ENCODE results near the gene CFAP53.
"Not testable (repeated sequence)": the region's sequence is repeated elsewhere in the genome, so short reads cannot be mapped to it uniquely, and the experiment has no call there.

Gene CFAP53

DNA sequence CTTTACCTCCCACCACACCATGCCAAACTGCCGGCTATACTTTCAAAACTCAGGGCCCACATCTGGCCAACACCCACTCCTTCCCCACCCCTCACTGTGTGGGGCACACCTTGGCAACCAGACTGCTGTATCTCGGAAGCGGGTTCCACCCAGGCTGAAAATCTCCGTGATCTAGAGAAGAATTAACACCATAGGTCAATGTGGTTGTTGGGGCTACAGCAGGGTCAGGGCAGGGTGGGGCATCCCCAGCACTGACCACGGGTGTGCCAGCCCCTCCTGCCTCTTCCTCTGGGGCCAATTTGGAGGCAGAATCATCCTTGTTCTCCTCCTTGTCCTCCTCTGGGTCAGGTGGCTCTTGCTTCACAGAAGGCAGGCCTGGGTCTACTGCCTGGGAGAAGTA is 6.3 kb upstream of the CFAP53 start:
- DNase-seq (ENCODE audit: low spot score), result no peak

DNA sequence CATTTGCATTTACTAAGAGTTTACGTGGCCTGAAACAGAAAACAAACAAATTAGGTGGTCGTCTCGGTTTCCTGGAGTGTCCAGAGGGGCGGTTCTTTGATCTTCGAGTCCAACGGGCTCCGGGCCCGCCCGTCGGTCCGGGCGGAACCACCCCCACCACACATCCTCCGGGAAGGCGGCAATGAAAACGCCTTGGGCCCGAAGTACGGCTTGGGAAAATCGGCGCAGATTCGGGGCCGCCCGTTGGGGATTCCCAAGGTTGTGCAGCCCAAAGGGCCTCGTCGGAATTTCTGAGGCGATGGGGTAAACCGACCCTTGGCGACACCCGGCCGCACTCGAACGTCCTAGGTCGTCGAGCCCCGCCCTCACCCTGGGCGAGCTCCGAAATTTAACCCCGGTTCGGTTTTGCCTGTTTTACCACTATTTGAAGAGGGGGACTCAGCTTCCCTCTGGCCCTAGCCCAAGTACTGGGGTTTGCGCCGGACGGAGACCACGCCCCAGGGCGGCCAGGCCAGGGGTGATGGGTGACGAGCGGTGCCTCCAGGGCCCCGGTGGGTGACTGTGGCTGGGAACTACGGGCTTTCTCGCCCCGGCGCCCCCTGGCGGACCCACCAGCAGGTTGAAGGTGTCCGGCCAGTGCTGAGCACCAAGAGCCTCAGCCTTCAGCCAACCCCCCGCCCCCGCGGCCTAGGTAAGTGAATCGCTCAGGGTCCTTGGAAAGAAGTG is 1.9 kb upstream of the CFAP53 start:
- DNase-seq (ENCODE audit: low spot score), result peak; percentile 93

DNA sequence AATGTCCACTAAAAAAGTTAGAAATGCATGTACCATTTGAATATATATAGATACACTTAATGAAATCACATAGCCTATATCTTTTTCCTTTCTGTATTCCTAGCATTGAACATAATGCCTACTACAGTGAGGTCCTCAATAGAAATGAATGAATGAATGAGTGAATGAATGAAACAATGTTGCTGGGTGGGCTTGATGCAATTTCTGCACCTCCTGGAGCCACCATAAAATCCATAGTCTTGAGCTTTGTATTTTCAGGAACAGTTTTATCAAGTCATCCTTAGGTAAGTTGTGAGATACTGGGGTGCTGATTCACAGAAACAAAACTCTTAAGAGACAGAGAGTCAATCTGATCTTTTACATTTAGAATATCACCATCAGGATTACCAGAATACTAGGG is 3.3 kb downstream of the CFAP53 start:
- no peak for DNase-seq (ENCODE audit: low spot score)

DNA sequence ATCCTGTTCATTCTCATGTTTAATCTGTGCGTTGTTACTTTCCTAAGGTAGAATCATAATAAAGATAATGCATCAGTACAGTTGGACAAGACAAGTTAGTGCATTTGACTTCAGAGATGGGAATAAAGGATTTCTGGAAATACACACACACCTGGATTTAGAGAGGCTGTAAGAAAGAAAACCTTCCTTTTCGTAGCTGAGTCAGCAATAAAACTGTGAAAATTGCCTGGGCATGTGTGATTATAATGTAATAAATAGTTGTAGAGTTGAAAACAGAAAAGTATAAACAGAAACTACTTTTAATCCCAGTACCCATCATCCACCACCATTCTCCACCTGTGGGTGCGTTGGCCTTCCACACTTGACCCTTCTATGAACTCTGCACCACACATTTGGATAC is 15.4 kb downstream of the CFAP53 start:
- DNase-seq (ENCODE audit: low spot score), result no peak

DNA sequence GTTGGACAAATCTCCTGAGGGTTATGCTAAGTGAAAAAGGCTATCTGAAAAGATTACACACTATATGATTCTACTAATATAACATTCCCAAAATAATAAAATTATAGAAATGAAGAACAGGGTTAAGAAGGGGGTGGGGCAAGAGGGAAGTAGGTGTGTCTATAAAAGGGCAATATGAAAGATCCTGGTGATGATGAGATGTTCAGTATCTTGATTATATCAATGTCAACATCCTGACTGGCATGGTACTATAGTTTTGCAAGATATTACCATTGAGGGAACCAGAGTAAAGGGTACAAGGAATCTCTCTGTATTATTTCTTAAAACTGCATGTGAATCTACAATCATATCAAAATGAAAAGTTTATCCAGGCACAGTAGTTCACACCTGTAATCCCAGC is 16.7 kb downstream of the CFAP53 start:
- DNase-seq (ENCODE audit: low spot score), result no peak

DNA sequence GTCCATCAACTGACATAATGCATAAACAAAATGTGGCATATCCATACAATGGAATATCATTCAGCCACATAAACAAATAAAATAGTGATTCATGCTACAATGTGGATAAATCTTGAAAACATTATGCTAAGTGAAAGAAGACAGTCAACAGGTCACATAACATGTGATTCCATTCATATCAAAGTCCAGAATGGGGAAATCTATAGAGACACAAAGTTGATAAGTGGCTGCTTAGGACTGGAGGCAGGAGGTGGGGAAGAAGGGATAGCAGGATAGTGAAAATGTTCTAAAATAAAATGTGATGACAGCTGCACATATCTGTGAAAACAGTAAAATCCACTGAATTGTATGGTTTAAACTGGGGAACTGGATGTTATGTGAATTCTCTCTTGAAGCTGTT is 18.7 kb downstream of the CFAP53 start:
- no peak for DNase-seq (ENCODE audit: low spot score)

DNA sequence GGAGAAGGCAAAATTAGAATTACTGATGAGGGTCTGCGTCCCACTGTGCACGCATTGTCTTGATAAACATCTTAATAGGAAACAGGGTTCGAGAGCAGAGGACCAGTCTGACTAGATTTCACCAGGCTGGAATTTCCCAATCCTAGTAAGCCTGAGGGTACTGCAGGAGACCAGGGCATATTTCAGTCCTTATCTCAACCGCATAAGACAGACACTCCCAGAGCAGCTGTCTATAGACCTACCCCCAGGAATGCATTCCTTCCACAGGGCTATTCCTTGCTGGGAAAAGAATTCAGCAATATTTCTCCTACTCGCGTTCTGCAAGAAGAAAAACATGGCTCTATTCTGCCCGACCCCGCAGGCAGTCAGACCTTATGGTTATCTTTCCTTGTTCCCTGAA is 24.5 kb downstream of the CFAP53 start:
- not testable (repeated sequence) for DNase-seq (ENCODE audit: low spot score)

DNA sequence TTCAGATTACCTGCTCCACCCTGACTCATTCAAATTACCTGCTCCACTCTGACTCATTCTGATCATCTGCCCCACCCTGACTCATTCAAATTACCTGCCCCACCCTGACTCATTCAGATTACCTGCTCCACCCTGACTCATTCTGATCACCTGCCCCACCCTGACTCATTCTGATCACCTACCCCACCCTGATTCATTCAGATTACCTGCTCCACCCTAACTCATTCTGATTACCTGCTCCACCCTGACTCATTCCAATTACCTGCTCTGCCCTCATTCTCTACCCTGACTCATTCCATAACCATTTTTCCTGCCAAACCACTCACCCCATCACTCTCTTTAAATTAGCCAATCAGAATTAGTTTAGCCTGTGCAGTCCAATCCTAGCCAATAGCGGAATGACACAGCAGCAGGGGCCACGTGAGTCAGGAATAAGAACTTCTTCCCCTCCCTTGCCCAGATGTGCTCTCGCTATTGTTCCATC is 26.2 kb downstream of the CFAP53 start:
- no peak for DNase-seq (ENCODE audit: low spot score)

DNA sequence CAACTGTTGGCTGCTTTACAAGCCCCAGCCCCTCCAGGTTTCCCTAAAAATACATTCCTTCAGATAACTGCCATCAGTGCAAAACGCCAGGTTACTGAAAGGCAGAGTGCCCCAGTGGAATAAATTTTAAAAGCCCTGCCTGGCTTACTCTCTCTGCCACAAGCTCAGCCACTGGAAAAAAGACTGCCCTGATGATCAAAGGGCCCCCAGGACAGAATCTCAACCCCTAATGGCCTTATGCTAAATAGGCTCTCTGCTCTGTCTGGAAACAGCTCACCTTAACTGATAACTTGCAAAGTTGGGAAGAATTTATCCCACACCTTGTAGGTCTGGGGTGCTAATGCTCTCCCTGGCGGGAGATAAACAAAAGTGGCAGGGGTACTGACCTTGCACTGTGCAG is 33.9 kb downstream of the CFAP53 start:
- DNase-seq (ENCODE audit: low spot score), result no peak

DNA sequence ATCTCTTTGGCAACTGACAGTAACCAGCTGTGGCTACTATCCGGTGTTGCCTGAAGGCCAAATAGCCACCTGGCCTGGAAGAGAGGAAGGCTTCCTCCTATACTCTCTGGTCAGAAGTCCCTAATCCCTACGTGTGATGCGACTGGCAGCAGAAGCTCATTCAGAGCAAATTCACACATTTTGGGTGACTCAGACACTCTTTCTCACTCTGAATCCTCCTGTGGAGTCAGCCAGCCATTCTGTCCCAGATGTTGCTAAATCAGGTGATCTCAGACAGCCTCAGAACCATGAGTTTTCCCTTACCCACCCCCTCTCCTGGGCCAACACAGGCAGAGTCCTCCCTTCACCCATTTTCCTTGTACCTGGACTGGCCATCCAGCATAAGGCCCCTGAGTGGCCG is 34.7 kb downstream of the CFAP53 start:
- DNase-seq (ENCODE audit: low spot score), result no peak

DNA sequence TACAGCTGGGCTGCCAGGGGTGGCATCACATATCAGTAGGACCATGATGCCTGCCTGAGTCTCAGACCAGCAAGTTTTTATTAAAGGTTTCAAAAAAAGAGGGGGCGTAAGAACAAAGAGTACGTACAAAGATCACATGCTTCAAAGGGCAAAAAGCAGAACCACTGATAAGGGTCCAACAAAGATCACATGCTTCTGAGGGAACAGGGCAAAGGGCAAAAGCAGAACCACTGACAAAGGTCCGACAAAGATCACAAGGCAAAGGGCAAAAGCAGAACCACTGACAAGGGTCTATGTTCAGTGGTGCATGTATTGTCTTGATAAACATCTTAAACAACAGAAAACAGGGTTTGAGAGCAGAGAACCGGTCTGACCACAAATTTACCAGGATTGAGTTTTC is 46.0 kb downstream of the CFAP53 start:
- not testable (repeated sequence) for DNase-seq (ENCODE audit: low spot score)

DNA sequence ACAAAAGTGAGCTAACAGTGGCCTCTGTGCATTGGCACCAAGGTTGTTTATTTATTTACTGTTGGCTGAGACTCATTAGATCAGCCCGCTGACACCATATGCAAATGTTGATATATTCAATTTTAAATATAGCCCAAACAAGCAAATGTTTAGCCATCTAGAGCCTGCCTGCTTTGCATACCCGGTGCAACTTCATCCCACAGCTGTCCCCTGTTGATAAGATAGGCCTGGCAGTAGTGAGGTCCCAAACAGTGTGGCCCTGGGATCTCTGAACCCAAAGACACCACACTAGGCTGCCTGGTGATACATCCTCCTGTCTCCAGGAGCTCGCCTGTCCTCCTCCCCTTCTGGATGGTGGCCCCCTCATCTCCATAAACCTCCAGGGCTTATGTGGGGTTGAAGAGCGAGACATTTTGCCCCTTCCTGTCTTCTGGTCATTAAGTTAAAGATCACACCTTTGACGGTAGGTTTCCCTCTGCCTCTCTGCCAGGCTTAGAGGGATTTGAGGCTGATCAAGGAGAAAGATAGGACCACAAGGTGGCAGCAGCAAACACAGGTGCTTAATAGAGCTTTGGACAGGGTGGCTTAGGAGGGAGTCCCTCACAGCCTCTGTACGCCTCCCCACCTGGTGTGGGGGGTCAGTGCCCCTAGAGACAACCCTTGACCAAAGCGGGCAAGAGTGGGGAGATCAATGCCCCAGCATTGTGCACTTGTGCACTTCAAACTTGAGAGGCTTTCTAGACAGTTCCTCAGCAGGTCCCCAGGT is 47.7 kb downstream of the CFAP53 start:
- peak; percentile 52 for DNase-seq (ENCODE audit: low spot score)

DNA sequence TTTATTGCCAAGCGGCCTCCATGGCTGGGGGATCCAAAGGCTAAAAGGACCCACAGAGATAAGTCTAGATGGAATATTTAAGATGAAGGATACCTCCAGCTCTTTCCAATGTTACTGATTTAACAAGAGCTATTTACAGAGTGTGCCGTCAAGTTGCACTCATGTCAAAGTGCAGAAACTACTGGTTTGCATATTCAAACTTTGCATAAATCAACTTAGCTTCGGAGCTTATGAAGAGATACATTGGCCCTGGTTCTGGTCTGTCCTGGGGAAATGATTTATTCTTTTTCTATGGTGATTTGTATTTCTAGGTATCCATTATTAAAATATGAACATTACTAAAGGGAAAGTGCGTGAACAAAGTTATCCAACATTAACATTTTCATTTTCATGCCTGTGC is 57.0 kb downstream of the CFAP53 start:
- DNase-seq (ENCODE audit: low spot score), result no peak

DNA sequence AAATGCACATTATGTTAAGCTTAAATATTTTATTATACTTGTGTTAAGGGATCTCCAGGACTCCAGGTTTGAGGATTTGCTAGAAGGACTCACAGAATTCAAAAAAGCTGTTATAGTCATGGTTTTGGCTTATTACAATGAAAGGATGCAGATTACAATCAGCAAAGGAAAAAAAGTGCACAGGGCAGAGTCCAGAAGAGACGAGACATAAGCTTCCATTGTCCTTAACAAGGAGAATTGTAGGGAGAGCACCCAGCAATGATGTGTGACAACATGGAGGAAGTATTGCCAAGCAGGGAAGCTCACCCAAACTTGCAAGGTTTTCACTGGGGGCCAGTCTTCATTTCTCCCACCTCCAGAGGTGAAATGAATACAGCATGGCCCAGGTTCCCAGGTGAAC is 58.6 kb downstream of the CFAP53 start:
- no peak for DNase-seq (ENCODE audit: low spot score)

DNA sequence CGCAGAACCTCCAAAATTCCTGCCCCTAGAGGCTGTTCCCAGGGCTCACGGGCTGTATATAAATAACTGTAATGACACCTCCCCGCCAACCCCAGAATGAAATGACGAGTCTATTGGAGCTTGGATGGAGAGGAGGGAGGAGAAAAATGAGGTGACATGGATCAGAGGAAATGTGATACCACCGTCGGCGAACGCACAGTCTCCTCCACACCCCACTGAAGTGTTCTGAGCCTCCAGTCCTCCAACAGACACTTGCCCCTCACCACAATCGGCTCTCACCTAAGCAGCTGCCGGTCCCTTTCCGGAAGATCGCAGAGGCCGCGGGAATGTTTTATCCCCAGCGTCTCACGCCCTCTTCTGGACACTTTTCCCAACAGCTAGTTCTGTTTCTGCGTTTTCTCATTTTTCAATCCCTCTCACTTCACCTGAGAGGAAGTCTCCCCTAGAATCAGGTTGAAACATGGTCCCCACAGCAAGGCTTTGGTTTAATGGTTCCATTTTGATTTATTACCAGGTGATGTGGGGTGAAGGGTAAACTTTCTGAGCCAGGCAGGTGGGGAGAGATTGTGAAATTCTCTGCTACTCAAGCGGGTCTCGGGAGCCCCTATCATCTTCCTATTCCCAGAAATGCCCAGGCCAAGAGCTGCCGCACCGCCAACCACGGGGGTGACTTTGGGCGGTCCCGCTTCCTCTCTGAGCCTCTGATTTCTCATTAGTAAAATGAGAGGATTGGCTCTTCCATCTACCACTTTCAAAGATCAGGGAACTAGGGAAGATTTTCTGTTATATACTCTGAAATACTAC is 62.3 kb downstream of the CFAP53 start:
- no peak for DNase-seq (ENCODE audit: low spot score)

DNA sequence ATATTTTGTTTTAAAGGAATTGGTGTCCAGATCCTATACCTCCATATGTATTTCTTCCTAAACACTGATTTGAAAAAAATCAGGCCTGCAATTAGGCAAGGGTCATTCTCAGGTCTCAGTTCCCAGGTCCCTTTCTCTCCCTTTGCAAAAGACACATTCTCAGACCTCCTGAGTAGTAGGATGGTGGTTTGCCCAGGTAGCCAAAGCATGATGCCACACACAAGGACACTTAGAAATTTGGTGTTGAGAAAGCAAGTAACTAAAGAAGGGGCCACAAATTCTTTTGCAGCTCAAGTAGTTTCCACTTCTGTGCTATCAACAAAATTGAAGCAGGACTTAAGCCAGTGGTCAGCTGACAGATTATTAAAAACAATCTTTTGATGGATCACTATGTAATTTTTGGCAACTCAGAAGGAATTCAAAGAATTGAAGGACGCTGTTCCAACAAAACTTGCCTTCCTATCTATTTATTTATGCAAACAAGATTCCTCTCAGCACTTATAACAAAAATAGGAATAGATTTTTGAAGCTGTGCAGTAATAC is 64.7 kb downstream of the CFAP53 start:
- DNase-seq (ENCODE audit: low spot score), result no peak

DNA sequence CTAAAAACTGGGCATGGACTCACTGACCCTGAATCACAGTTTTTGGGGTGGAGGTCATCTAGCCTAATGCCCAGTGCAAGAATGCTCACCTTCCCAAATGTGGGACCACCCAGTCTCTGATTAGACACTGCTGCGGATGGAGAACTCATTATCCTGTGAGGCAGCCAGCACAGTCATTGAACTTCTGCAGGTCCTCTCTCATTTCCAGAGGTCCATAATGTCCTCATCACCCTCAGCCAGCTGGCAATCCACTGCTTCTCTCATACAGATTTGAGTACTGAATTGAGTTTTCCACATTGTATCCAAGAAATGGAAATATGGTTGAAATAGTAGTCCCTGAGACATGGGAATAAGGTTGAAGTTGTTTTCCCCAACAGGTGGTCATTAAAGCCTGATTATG is 66.4 kb downstream of the CFAP53 start:
- DNase-seq (ENCODE audit: low spot score), result no peak

DNA sequence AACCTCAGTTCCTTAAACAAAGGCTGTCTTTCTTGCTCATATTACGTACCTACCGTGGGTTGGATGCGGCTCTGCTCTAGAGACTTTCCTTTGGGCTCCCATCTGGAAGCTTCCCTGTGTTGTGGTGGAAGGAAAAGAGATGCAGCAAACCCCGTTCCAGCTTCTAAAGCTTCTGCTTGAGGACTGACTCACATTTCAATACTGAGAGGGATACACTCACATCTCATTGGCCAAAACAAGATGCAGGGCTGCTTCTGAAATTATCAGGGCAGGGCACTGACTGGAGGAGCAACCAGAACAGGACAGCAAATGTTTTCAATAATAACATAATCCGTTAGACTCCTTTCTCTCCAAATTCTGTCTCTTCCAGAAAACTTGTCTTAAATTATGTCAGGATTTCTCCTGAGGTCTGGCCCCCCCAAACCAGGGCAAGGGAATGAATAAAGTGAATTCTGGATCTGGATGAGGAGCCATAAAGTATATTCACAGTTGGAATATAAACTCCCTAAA is 66.9 kb downstream of the CFAP53 start:
- DNase-seq (ENCODE audit: low spot score), result no peak

DNA sequence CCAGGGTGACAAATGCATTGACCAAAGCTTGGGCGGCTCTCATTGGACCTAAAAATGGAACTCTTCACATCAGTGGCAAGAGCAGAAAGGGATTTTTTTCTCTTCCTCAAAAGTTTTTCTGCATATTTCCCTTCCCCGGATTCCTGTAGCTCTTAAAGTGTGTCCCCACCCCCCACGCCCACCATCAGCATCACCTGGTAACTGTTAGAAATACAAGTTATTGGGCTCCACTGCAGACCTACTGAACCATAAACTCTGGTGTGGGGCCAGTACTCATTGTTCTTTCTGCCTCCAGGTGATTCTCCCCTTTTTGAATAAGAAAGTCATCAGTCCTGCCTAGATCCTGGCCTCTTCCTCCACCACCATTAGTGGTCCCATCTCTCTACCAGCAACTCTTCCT is 70.0 kb downstream of the CFAP53 start:
- no peak for DNase-seq (ENCODE audit: low spot score)

DNA sequence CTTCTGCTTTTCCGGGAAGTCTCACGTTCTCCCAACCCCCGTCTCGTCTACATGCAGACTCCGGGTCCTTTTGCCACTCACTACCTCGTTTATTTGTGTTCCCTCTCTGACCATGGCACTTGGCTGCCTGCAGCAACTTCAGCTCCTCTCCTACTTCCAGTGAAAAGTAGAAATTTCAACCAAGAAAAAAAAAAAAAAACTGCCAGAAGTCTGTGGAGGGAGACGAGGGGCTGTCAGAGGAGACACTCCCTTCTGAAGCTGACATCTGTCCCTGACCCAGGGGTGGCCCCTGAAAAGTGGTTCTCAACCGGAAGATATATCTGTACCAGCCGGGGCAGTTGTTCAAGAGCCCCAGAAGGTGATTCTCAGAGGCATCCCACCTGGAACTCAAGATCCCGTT is 70.6 kb downstream of the CFAP53 start:
- DNase-seq (ENCODE audit: low spot score), result no peak

DNA sequence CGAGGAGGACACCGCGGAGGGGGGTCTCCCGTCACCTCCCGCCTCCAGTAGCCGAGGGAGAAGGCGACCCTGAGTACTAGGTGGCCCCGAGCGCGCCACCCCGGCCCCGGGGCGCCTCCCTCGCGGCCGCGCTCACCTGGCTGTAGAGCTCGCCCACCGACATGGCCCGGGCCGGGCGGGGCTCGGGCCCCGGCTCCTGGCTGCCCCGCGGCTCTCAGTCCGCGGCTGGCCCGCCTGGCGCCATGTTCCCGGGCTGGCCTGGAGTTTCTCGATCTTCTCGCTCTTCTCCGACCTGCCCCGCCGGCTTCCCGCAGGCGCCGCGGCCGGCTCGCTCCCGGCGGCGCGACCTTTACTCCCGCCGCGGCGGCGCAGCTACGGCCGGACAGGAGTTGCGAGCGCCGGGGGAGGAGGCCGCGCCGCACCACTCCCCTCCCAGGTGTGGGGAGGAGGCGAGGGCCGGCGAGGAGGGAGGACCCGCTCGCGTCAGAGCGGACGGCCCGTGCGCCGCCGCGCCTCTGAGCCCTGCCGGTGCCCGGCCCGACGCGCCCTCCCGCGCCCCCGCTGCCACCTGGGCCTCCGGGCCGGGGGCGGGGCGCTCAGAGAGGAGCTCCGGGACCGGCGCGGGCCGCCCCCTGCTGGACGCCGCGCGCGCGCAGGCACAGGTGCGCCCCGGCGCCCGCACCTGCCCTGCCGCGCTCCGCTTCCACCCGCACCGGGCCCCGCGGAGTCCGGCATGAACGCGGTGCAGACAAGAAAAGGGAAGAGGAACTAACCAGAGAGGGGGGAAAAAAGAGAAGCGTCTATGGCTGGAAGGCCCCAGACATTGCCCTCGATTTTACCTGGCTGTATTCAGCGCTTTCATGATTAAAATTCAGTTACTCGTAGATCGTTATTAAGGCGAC is 71.4 kb downstream of the CFAP53 start, which contains the start of gene MYO5B:
Gene MYO5B, minus strand, starts transcription at position 517 of the 902 bp plus-strand sequence. Its CDS starts 354 bp downstream, at position 163.
- peak; percentile 85 for DNase-seq (ENCODE audit: low spot score)
